GM12801 (cell line): ENCODE measurements around the gene SRD5A2.

Experiments used
- TF ChIP-seq, protein P1 (sequence below): IDR thresholded peaks from one replicate; pipeline ENCODE4 v1.5.1; 2011; ENCODE audit warnings: control low read depth; ENCODE audit not compliant: insufficient read length; ENCODE audit errors: extremely low read depth

The SRD5A2 gene, protein sequence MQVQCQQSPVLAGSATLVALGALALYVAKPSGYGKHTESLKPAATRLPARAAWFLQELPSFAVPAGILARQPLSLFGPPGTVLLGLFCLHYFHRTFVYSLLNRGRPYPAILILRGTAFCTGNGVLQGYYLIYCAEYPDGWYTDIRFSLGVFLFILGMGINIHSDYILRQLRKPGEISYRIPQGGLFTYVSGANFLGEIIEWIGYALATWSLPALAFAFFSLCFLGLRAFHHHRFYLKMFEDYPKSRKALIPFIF

DNA sequence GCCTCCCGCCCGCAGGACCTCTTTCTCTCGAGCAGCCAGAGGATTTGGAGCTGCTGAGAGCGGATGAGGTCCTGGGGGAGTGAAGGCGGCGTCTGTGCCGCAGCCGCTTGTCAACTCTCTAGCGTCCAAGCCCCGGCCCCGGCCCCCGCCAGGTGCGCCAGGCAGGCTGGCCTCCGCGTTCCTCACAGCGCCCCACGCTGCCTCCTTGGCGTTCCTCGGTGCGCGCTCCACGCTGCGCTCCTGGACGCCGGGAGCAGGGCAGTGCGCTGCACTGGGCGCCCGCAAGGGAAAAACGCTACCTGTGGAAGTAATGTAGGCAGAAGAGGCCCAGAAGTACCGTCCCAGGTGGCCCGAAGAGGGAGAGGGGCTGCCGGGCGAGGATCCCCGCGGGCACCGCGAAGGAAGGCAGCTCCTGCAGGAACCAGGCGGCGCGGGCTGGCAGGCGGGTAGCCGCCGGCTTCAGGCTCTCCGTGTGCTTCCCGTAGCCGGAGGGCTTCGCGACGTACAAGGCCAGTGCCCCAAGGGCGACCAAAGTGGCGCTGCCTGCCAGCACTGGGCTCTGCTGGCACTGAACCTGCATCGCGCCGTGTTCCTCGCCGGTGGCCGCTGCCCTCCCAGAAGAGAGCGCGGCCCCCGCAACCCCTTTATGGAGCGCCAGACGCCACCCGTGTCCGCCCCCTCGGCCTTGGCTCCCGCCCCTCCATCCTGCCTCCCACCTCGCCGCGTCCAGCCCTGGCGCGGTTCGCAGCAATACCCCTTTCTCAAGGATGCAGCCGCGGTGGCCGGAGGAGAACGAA lies at the start of gene SRD5A2:
Gene SRD5A2 (minus strand): TSS at position 618 of the 797 bp plus-strand sequence. CDS start 38 bp downstream, at position 580.
- TF ChIP-seq, protein P1, sequence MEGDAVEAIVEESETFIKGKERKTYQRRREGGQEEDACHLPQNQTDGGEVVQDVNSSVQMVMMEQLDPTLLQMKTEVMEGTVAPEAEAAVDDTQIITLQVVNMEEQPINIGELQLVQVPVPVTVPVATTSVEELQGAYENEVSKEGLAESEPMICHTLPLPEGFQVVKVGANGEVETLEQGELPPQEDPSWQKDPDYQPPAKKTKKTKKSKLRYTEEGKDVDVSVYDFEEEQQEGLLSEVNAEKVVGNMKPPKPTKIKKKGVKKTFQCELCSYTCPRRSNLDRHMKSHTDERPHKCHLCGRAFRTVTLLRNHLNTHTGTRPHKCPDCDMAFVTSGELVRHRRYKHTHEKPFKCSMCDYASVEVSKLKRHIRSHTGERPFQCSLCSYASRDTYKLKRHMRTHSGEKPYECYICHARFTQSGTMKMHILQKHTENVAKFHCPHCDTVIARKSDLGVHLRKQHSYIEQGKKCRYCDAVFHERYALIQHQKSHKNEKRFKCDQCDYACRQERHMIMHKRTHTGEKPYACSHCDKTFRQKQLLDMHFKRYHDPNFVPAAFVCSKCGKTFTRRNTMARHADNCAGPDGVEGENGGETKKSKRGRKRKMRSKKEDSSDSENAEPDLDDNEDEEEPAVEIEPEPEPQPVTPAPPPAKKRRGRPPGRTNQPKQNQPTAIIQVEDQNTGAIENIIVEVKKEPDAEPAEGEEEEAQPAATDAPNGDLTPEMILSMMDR, result no peak

DNA sequence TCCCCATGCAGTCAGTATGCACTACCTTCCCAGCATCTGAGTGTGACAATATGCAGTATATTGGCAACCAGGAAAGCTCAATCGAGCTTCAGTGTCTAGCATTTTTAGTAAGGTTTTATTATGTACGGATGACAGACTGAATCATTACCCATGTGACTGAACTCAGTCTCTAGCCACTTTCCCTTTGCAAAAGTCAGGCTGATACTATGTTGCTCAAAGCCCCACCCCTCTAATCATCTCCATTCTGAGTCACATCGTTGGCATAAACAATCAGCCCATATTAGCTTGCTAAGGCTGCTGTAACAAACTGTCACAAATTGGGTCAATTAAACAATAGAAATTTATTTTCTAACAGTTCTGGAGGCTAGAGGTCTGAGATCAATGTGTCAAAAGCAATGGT lies 25.8 kb upstream of the SRD5A2 start:
- TF ChIP-seq, protein P1, result no peak

DNA sequence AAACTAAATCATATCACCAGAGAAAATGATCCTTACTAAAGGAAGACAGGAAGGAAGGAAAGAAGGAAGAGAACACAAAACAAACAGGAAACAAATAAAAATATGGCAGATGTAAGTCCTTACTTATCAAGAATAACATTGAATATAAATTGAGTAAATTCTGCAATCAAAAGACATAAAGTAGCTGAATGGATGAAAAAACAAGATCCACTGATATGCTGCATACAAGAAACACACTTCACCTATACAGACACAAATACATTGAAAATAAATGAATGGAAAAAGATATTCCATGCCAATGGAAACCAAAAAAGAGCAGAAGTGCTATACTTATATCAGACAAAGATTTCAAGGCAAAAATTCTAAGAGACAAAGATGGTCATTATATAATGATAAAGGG lies 18.0 kb upstream of the SRD5A2 start:
- TF ChIP-seq, protein P1, result no peak

DNA sequence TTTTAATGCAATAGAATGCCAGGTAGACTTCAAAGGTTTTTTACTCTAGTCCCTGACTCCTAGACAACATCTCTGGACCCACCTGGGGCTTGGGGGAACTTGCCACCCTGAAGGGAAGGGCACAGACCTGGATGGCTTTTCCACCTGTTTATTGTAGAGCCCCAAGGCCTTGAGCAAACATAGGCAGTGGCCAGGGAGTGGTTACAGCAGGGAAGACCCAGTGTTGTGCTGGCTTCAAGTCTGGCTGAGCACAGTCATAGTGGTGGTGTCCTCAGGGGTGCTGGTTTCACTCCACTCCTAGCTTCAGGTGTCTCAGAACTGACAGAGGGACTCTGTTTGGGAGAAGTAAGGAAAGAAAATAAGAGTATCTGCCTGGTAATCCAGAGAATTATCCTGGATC lies 5.5 kb upstream of the SRD5A2 start:
- TF ChIP-seq, protein P1, result no peak

DNA sequence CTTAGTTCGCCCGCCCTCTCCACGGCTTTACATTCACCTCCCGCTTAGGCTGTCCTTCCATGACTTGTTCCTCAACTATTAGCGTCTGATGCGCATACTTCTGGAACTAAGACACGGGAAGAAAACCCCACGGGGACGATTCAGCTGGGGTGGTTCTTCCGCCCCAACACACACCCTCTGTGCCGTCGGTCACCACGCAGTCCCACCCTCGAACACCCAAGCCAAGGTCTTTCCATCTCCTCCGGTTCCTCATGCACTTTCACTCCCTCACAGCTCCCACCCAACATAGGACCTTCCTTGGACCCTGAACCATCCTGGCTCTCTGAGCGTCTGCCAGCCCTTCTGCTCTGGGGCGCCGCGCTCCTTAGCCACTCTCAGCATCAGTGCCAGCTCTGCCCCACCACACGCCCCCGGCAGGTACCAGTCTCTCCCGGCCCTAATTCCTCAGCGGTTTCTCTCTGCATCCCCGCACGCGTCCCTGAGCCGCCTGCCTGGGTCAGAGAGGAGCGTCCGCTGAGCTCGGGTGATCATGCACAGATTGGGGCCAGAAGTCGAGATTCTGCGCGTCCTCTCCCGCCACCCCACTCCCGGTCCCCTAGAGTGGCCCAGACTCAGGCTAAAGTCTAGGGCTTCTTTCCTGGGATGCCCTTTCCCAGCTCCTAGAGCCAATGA lies 522 bp upstream of the SRD5A2 start:
- TF ChIP-seq, protein P1, result no peak

DNA sequence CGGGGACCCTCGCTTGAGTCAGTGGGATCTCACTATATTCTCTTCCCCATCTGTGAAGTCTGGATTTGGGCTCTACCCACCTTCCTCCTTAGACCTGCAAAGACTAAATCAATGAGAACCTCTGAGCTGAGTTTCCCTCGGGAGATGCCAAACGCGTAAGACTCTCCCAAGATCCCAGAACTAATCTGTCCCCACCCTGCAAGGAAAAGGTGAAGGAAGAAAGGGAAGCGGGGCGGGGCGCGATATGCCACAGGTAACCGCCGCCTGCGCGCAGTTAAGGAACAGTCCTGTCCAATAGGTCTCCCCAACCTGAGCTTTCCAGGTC lies 780 bp downstream of the SRD5A2 start:
- TF ChIP-seq, protein P1, result no peak

DNA sequence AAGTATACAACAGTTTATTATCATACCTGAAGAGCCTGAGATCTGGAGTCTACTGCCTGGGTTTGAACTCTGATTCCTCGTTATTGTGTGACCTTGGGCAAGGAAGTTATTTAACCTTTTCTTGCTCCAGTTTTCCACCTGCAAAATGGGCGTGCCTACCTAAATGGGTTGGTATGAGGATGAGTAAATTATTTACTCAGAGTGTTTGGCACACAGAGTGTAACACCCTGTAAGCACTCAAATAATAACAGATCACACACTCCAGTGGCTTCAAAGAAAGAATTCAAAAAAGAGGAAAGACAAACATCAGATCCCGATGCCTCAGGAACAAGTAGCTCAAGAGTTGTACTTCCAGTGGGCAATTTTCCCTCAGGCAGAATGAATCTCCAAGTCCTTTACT lies 2.4 kb downstream of the SRD5A2 start:
- TF ChIP-seq, protein P1, result no peak
